Panc1 (cell line): Measurements from ENCODE around the gene TFF3. TPM values are rescaled to one million over a fixed set of nuclear protein-coding genes. Genes with fewer than 3 reads are reported as not detected.

Source experiments
- ATAC-seq: fragments of 200-7000 bp; cut with Tn5 transposase; 2 replicates; pipeline ENCODE4 v1.9.1; 2020; ENCODE audit warnings: mild to moderate bottlenecking, moderate library complexity
- BruUV-seq: library from RNA; stranded (reverse); fragments of 400-500 nt; replicated peaks from 2 replicates; lab custom pipeline; 2021; lab: Mats Ljungman, UMichigan
- CTCF ChIA-PET: fragments of 300-600 bp; sonication (Branson Sonifier 250); formaldehyde crosslinking; loops from one replicate; lab custom pipeline; 2022; ENCODE audit warnings: antibody characterized with exemption; lab: Charles Lee
- POLR2A ChIA-PET: fragments of 300-600 bp; sonication (Branson Sonifier 250); formaldehyde crosslinking; loops from one replicate; lab custom pipeline; 2022; ENCODE audit warnings: antibody characterized with exemption; lab: Charles Lee
- DNase-seq: peaks from one replicate; pipeline ENCODE4 v3.0.0-alpha.2; 2010; ENCODE audit warnings: low read depth, low spot score
- H3K27ac ChIP-seq: 2 replicates; pipeline ENCODE4 v1.5.1; 2011; ENCODE audit warnings: mild to moderate bottlenecking, low read length, inconsistent platforms
- H3K27me3 ChIP-seq: fragments of 200-500 bp; sonication (Bioruptor generic); 2 replicates; pipeline ENCODE4 v1.6.0; 2014; ENCODE audit warnings: low read length, inconsistent platforms; ENCODE audit not compliant: control insufficient read depth, insufficient read depth
- H3K36me3 ChIP-seq: fragments of 200-500 bp; sonication (Bioruptor generic); 2 replicates; pipeline ENCODE4 v1.5.1; 2014; ENCODE audit warnings: inconsistent platforms, mild to moderate bottlenecking, low read length, moderate library complexity; ENCODE audit not compliant: control insufficient read depth, insufficient read depth
- H3K4me1 ChIP-seq: 2 replicates; pipeline ENCODE4 v1.5.1; 2011; ENCODE audit warnings: inconsistent platforms, mild to moderate bottlenecking, low read length, moderate library complexity; ENCODE audit not compliant: control insufficient read depth, insufficient read depth
- H3K4me3 ChIP-seq, 2 experiments: 2 replicates each; pipeline ENCODE4 v1.5.1; 2011 to 2012; ENCODE audit warnings: low read depth in 2 of 2, low read length in 2 of 2, mild to moderate bottlenecking in 2 of 2, inconsistent platforms in 1 of 2, moderate library complexity in 1 of 2
- H3K9me3 ChIP-seq: fragments of 200-500 bp; sonication (Bioruptor generic); 2 replicates; pipeline ENCODE4 v1.5.1; 2014; ENCODE audit warnings: low read depth, mild to moderate bottlenecking, inconsistent platforms, low read length, moderate library complexity; ENCODE audit not compliant: control insufficient read depth, insufficient read depth
- POLR2AphosphoS5 ChIP-seq: IDR thresholded peaks from 2 replicates; pipeline ENCODE4 v1.6.1; 2012; ENCODE audit warnings: mild to moderate bottlenecking, low read depth, low read length, moderate library complexity
- SIN3A ChIP-seq: IDR thresholded peaks from 2 replicates; pipeline ENCODE4 v1.6.1; 2012; ENCODE audit warnings: low read depth, mild to moderate bottlenecking, low read length, moderate library complexity, borderline replicate concordance; ENCODE audit not compliant: insufficient read depth
- TCF7L2 ChIP-seq: IDR thresholded peaks from 2 replicates; pipeline ENCODE4 v1.6.1; 2011; ENCODE audit warnings: mild to moderate bottlenecking, low read depth, low read length, inconsistent platforms
- in situ Hi-C: cut with HindIII; loops from 2 replicates; pipeline ENCODE4 v1.10.0; 2016; ENCODE audit warnings: low sequenced_read_pairs, low pct_unique_long_range_greater_than_20kb
- intact Hi-C: fragments of 100-400 bp; cut with micrococcal nuclease; formaldehyde crosslinking; loops from one replicate; pipeline ENCODE4 v1.10.0; 2022; ENCODE audit not compliant: unreplicated experiment
- total RNA-seq: library from RNA; stranded (reverse); gene quantifications from one replicate; pipeline ENCODE4 v1.2.1, GENCODE V29; 2021; ENCODE audit not compliant: unreplicated experiment
- TF ChIP-seq, protein P1 (sequence below): fragments of 450-650 bp; IDR thresholded peaks from 2 replicates; pipeline ENCODE4 v1.5.1; 2017; ENCODE audit warnings: mild to moderate bottlenecking
- TF ChIP-seq, protein P2 (sequence below), 2 experiments: IDR thresholded peaks; 2 replicates each; pipeline ENCODE4 v1.6.1; 2011 to 2012; ENCODE audit warnings: low read depth in 2 of 2, control low read depth in 1 of 2, low read length in 1 of 2, mild to moderate bottlenecking in 1 of 2, moderate library complexity in 1 of 2; ENCODE audit not compliant: insufficient read depth in 1 of 2

Gene TFF3
- total RNA-seq, 1 experiment from 2014 or later: 8.9 TPM

- Histone ChIP-seq H3K4me1 (no peaks in the 10 kb centered on the region), H3K27ac (no peak overlapping the region), H3K4me3 (no peak overlapping the region), H3K9me3 (no peaks in the 10 kb centered on the region), H3K27me3 (no peaks in the 10 kb centered on the region), H3K36me3 (no peaks in the 10 kb centered on the region)
- intact Hi-C loops: no loop called here
- in situ Hi-C loops: no loop called here
- peak; percentile 15 for DNase-seq
- ChIA-PET POLR2A (no interaction called here), CTCF (interaction anchor here (0.6 to 1.6 kb wide), 2 partner anchors 29 to 35 kb away, joined by 4 to 6 read pairs; no protein-coding TSS in a partner anchor)
- ATAC-seq: peak; percentile 70; the same call in 1 of the 2 replicates
- BruUV-seq: no TSS peak
- TF ChIP-seq POLR2AphosphoS5 (no peak), SIN3A (no peak), TCF7L2 (no peak)
- TF ChIP-seq, protein P1, sequence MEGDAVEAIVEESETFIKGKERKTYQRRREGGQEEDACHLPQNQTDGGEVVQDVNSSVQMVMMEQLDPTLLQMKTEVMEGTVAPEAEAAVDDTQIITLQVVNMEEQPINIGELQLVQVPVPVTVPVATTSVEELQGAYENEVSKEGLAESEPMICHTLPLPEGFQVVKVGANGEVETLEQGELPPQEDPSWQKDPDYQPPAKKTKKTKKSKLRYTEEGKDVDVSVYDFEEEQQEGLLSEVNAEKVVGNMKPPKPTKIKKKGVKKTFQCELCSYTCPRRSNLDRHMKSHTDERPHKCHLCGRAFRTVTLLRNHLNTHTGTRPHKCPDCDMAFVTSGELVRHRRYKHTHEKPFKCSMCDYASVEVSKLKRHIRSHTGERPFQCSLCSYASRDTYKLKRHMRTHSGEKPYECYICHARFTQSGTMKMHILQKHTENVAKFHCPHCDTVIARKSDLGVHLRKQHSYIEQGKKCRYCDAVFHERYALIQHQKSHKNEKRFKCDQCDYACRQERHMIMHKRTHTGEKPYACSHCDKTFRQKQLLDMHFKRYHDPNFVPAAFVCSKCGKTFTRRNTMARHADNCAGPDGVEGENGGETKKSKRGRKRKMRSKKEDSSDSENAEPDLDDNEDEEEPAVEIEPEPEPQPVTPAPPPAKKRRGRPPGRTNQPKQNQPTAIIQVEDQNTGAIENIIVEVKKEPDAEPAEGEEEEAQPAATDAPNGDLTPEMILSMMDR: no peak; the same call in 1 of the 2 replicates
- TF ChIP-seq, protein P2, sequence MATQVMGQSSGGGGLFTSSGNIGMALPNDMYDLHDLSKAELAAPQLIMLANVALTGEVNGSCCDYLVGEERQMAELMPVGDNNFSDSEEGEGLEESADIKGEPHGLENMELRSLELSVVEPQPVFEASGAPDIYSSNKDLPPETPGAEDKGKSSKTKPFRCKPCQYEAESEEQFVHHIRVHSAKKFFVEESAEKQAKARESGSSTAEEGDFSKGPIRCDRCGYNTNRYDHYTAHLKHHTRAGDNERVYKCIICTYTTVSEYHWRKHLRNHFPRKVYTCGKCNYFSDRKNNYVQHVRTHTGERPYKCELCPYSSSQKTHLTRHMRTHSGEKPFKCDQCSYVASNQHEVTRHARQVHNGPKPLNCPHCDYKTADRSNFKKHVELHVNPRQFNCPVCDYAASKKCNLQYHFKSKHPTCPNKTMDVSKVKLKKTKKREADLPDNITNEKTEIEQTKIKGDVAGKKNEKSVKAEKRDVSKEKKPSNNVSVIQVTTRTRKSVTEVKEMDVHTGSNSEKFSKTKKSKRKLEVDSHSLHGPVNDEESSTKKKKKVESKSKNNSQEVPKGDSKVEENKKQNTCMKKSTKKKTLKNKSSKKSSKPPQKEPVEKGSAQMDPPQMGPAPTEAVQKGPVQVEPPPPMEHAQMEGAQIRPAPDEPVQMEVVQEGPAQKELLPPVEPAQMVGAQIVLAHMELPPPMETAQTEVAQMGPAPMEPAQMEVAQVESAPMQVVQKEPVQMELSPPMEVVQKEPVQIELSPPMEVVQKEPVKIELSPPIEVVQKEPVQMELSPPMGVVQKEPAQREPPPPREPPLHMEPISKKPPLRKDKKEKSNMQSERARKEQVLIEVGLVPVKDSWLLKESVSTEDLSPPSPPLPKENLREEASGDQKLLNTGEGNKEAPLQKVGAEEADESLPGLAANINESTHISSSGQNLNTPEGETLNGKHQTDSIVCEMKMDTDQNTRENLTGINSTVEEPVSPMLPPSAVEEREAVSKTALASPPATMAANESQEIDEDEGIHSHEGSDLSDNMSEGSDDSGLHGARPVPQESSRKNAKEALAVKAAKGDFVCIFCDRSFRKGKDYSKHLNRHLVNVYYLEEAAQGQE (IDR thresholded peaks at IDR 0.05; ENCODE audit: insufficient read depth in 1 of 2, low read depth in 2 of 2, low read length in 1 of 2): no peak
These were observed 22.9 kb upstream of the TFF3 start for GRCh38 chr21:42337830-42338728.

DNA sequence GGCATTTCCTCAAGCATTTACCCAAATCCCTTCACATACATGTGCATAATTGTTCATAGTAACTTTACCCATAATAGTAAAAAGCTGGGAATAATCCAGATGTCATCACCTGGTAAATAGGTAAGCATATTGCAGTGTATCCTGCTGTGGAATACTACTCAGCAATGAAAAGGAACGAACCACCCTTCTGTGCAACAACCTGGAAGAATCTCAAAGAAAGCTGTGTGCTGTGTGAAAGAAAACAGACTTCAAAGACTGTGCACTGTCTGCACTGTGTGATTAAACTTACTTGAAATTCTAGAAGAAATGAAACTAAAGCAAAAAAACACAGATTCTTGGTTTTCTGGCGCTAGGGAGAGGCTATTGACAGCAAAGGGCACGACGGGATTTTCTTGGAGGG, 22.1 kb upstream of the TFF3 start:
- Histone ChIP-seq H3K27ac (no peak overlapping the region), H3K36me3 (no peaks in the 10 kb centered on the region), H3K4me3 (no peak overlapping the region), H3K27me3 (no peaks in the 10 kb centered on the region), H3K4me1 (no peaks in the 10 kb centered on the region), H3K9me3 (no peaks in the 10 kb centered on the region)
- ATAC-seq (no peak), DNase-seq (no peak)
- TF ChIP-seq, protein P1: no peak
- TF ChIP-seq TCF7L2 (no peak), POLR2AphosphoS5 (no peak), SIN3A (no peak)
- TF ChIP-seq, protein P2 (IDR thresholded peaks at IDR 0.05; ENCODE audit: insufficient read depth in 1 of 2, low read depth in 2 of 2, low read length in 1 of 2): no peak
- intact Hi-C loops (no loop called here), in situ Hi-C loops (no loop called here)
- CTCF ChIA-PET: interaction anchor here (0.6 to 1.6 kb wide), 2 partner anchors 30 to 36 kb away, joined by 4 to 6 read pairs; no protein-coding TSS in a partner anchor
- BruUV-seq: no TSS peak
- POLR2A ChIA-PET: no interaction called here
